ENCODE data around the gene CALD1.

CALD1 gene

GRCh38 chr7:134894928-134895327 lies 115.5 kb downstream of the CALD1 start:
- no peak for DNase-seq (ENCODE audit: low read depth in 2 of 2)

GRCh38 chr7:134896073-134896472 lies 116.6 kb downstream of the CALD1 start:
- DNase-seq (ENCODE audit: low read depth in 2 of 2), result no peak

GRCh38 chr7:134897936-134898335 lies 118.5 kb downstream of the CALD1 start:
- no peak for DNase-seq (ENCODE audit: low read depth in 2 of 2)

- DNase-seq (ENCODE audit: low read depth in 2 of 2), result no peak
These were observed 120.3 kb downstream of the CALD1 start for GRCh38 chr7:134899729-134900128.

GRCh38 chr7:134900166-134900982 lies 120.9 kb downstream of the CALD1 start:
- no peak for DNase-seq (ENCODE audit: low read depth in 2 of 2)

- DNase-seq (ENCODE audit: low read depth in 2 of 2), result no peak
These were observed 122.1 kb downstream of the CALD1 start for GRCh38 chr7:134901389-134902020.

GRCh38 chr7:134902058-134902457 lies 122.6 kb downstream of the CALD1 start:
- DNase-seq (ENCODE audit: low read depth in 2 of 2), result no peak

GRCh38 chr7:134903073-134903790 lies 123.8 kb downstream of the CALD1 start:
- no peak for DNase-seq (ENCODE audit: low read depth in 2 of 2)

GRCh38 chr7:134905375-134905774 lies 125.9 kb downstream of the CALD1 start:
- no peak for DNase-seq (ENCODE audit: low read depth in 2 of 2)

- no peak for DNase-seq (ENCODE audit: low read depth in 2 of 2)
These were observed 127.6 kb downstream of the CALD1 start for GRCh38 chr7:134907000-134907399.

- no peak for DNase-seq (ENCODE audit: low read depth in 2 of 2)
These were observed 128.2 kb downstream of the CALD1 start for GRCh38 chr7:134907639-134908038.

GRCh38 chr7:134908289-134908688 lies 128.9 kb downstream of the CALD1 start:
- no peak for DNase-seq (ENCODE audit: low read depth in 2 of 2)

- DNase-seq (ENCODE audit: low read depth in 2 of 2), result no peak
These were observed 130.9 kb downstream of the CALD1 start for GRCh38 chr7:134910214-134910890.

- DNase-seq (ENCODE audit: low read depth in 2 of 2), result no peak
These were observed 131.5 kb downstream of the CALD1 start for GRCh38 chr7:134910968-134911367.

- no peak for DNase-seq (ENCODE audit: low read depth in 2 of 2)
These were observed 136.9 kb downstream of the CALD1 start for GRCh38 chr7:134916171-134916883.

- no peak for DNase-seq (ENCODE audit: low read depth in 2 of 2)
These were observed 139.8 kb downstream of the CALD1 start for GRCh38 chr7:134919240-134919641.

GRCh38 chr7:134920026-134920753 lies 140.8 kb downstream of the CALD1 start:
- no peak for DNase-seq (ENCODE audit: low read depth in 2 of 2)

GRCh38 chr7:134922720-134923704 lies 143.6 kb downstream of the CALD1 start:
- no peak for DNase-seq (ENCODE audit: low read depth in 2 of 2)

- no peak for DNase-seq (ENCODE audit: low read depth in 2 of 2)
These were observed 146.3 kb downstream of the CALD1 start for GRCh38 chr7:134925766-134926165.

GRCh38 chr7:134926396-134926795 lies 147.0 kb downstream of the CALD1 start:
- DNase-seq (ENCODE audit: low read depth in 2 of 2), result no peak
